ENCODE data around the gene PPP1R26.

- no peak for TF ChIP-seq CTCF (IDR thresholded peaks at IDR 0.05)
- no peak for TF ChIP-seq POLR2A (IDR thresholded peaks at IDR 0.05)
These were observed 34.9 kb downstream of the PPP1R26 start for GRCh38 chr9:135514342-135515082.
